ENCODE results near the gene OR2T6. TPM values are rescaled to one million over a fixed set of nuclear protein-coding genes. Genes with fewer than 3 reads are reported as not detected.

OR2T6 gene
- total and polyA plus RNA-seq, 11 donors: not detected

GRCh38 chr1:248402748-248403147 is 27.2 kb downstream of the OR2T6 start, which contains the start of gene OR2T1:
Gene OR2T1, plus strand, starts transcription at chr1:248403048. Its CDS starts 3,100 bp downstream, at chr1:248406148.
- no peak for DNase-seq
- Histone ChIP-seq H3K27me3 (peaks cover 0 to 5% (median 0%) of the 10 kb centered on the region in 9 donors), H3K4me1 (no peaks in the 10 kb centered on the region), H3K36me3 (no peaks in the 10 kb centered on the region), H3K27ac (no peak within 1 kb of the TSS), H3K9me3 (no peaks in the 10 kb centered on the region), H3K4me3 (no peak within 1 kb of the TSS)
- 62 to 70% (median 66%) methylated on average over 3 of the region's 3 CpGs for WGBS, 4 donors
- ATAC-seq: no peak
- no peak for TF ChIP-seq CTCF (IDR thresholded peaks at IDR 0.05)
- no peak for TF ChIP-seq POLR2A (IDR thresholded peaks at IDR 0.05)
- intact Hi-C loops (cut with DNase I): loop anchor here in 1 of 10 donors (5.0 kb wide), 1 partner anchor 405 kb away; no protein-coding TSS in a partner anchor

- TF ChIP-seq CTCF (IDR thresholded peaks at IDR 0.05): no peak
- TF ChIP-seq POLR2A (IDR thresholded peaks at IDR 0.05): no peak
- 85 to 89% (median 87%) methylated on average over 6 of the region's 6 CpGs for WGBS, 4 donors
- no peaks in the 10 kb centered on the region for H3K36me3 ChIP-seq
- H3K4me3 ChIP-seq: no peak overlapping the region
- no peaks in the 10 kb centered on the region for H3K4me1 ChIP-seq
- no peaks in the 10 kb centered on the region for H3K9me3 ChIP-seq
- intact Hi-C loops (cut with DNase I): loop anchor here in 1 of 10 donors (5.0 kb wide), 1 partner anchor 403 kb away; no protein-coding TSS in a partner anchor
- H3K27ac ChIP-seq: no peak overlapping the region
- no peaks in the 10 kb centered on the region for H3K27me3 ChIP-seq
- no peak for ATAC-seq
- DNase-seq: no peak
Observed at GRCh38 chr1:248404024-248404423, 28.5 kb downstream of the OR2T6 start.

- Histone ChIP-seq H3K9me3 (peaks cover 0 to 18% (median 2%) of the 10 kb centered on the region in 12 donors), H3K4me3 (no peak overlapping the region), H3K4me1 (no peaks in the 10 kb centered on the region), H3K36me3 (no peaks in the 10 kb centered on the region), H3K27me3 (no peaks in the 10 kb centered on the region), H3K27ac (no peak overlapping the region)
- ATAC-seq: no peak
- 50 to 62% (median 57%) methylated on average over 8 of the region's 8 CpGs for WGBS, 4 donors
- intact Hi-C loops (cut with DNase I): no loop called here
- DNase-seq: no peak
- TF ChIP-seq POLR2A (IDR thresholded peaks at IDR 0.05) (no peak), CTCF (IDR thresholded peaks at IDR 0.05) (no peak)
Observed at GRCh38 chr1:248406721-248407692, 31.5 kb downstream of the OR2T6 start.

GRCh38 chr1:248416226-248416625 is 40.7 kb downstream of the OR2T6 start:
- WGBS, 4 donors: 36 to 48% (median 42%) methylated on average over 3 of the region's 3 CpGs
- Histone ChIP-seq H3K4me1 (no peaks in the 10 kb centered on the region), H3K4me3 (no peak overlapping the region), H3K27ac (no peak overlapping the region), H3K27me3 (no peaks in the 10 kb centered on the region), H3K9me3 (peaks cover 0 to 13% (median 5%) of the 10 kb centered on the region in 12 donors), H3K36me3 (no peaks in the 10 kb centered on the region)
- no peak for DNase-seq
- TF ChIP-seq CTCF (IDR thresholded peaks at IDR 0.05): no peak
- no peak for TF ChIP-seq POLR2A (IDR thresholded peaks at IDR 0.05)
- intact Hi-C loops (cut with DNase I): no loop called here
- ATAC-seq: no peak
